ENCODE measurements around the gene ASB18. TPM values are rescaled to one million over a fixed set of nuclear protein-coding genes. Genes with fewer than 3 reads are reported as not detected.

Gene ASB18
- total RNA-seq, 4 donors from 2014 or later, result not detected

DNA sequence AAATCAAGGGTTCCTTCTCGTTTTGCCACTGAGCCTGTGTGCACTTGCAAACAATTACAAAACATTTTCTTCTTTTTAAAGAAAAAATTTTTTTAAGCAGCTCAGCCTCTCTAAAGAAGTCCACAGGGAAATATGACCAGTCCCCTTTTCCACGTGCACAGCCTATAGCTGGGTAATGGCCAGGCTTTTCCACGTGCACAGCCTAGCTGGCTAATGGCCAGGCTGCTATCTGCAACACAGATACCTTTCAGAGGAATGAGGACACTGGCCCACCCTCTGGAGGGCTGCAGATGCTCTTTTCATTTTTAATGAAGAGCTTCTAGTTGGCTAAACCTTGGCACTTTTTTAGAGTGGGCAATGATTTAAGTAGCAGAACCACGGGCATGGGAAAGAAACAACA is 46.3 kb downstream of the ASB18 start:
- ATAC-seq (ENCODE audit: low FRiP score) (no peak), DNase-seq (ENCODE audit: low spot score) (no peak)
- TF ChIP-seq, protein P1, sequence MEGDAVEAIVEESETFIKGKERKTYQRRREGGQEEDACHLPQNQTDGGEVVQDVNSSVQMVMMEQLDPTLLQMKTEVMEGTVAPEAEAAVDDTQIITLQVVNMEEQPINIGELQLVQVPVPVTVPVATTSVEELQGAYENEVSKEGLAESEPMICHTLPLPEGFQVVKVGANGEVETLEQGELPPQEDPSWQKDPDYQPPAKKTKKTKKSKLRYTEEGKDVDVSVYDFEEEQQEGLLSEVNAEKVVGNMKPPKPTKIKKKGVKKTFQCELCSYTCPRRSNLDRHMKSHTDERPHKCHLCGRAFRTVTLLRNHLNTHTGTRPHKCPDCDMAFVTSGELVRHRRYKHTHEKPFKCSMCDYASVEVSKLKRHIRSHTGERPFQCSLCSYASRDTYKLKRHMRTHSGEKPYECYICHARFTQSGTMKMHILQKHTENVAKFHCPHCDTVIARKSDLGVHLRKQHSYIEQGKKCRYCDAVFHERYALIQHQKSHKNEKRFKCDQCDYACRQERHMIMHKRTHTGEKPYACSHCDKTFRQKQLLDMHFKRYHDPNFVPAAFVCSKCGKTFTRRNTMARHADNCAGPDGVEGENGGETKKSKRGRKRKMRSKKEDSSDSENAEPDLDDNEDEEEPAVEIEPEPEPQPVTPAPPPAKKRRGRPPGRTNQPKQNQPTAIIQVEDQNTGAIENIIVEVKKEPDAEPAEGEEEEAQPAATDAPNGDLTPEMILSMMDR (IDR thresholded peaks at IDR 0.05), result no peak

- ATAC-seq (ENCODE audit: low FRiP score) (no peak), DNase-seq (ENCODE audit: low spot score) (no peak)
- TF ChIP-seq, protein P1 (IDR thresholded peaks at IDR 0.05), result no peak
Observed at GRCh38 chr2:236216711-236217110, 47.5 kb downstream of the ASB18 start.

- ATAC-seq (ENCODE audit: low FRiP score) (no peak), DNase-seq (ENCODE audit: low spot score) (no peak)
- TF ChIP-seq, protein P1 (IDR thresholded peaks at IDR 0.05), result no peak
Observed at GRCh38 chr2:236215761-236216333, 48.4 kb downstream of the ASB18 start.

- no peak for DNase-seq (ENCODE audit: low spot score)
- ATAC-seq (ENCODE audit: low FRiP score), result no peak
- TF ChIP-seq, protein P1 (IDR thresholded peaks at IDR 0.05), result no peak
Observed at GRCh38 chr2:236215196-236215595, 49.0 kb downstream of the ASB18 start.

- DNase-seq (ENCODE audit: low spot score) (no peak), ATAC-seq (ENCODE audit: low FRiP score) (no peak)
- TF ChIP-seq, protein P1 (IDR thresholded peaks at IDR 0.05), result no peak
Observed at GRCh38 chr2:236214376-236214995, 49.7 kb downstream of the ASB18 start.

GRCh38 chr2:236211296-236211695 is 52.9 kb downstream of the ASB18 start:
- ATAC-seq (ENCODE audit: low FRiP score) (no peak), DNase-seq (ENCODE audit: low spot score) (no peak)
- TF ChIP-seq, protein P1 (IDR thresholded peaks at IDR 0.05), result no peak

DNA sequence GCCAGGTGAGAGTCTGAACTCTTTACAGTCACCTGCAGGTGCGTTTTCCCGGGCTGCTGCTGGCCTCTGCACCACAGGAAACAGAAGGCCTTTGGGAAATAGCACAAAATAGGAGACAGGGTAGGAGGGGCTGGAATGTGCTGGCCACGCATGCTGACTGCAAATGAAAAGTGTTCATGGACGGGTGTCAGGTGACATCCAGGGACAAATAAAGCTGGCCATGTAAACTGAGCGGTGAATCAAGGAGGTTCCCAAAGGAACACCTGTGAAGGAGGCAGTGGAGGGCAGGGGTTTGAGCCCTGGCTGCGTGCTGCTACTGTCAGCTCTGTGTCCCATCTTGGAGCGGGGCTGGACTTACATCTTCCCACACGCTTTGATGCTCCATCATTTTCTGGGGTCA is 53.7 kb downstream of the ASB18 start:
- TF ChIP-seq, protein P1 (IDR thresholded peaks at IDR 0.05), result no peak
- ATAC-seq (ENCODE audit: low FRiP score) (no peak), DNase-seq (ENCODE audit: low spot score) (no peak)

Measured in omental fat pad (tissue), 4 donors.